ENCODE measurements around the gene ANAPC13.

The ANAPC13 gene

GRCh38 chr3:134526319-134526718 lies 40.5 kb upstream of the ANAPC13 start:
- Histone ChIP-seq H3K27me3 (replicated peaks) (no peaks in the 10 kb centered on the region), H3K27ac (no peak overlapping the region), H3K4me3 (ENCODE audit: low read depth, low read length) (no peak overlapping the region), H3K36me3 (replicated peaks) (no peaks in the 10 kb centered on the region)
- TF ChIP-seq, protein P1, sequence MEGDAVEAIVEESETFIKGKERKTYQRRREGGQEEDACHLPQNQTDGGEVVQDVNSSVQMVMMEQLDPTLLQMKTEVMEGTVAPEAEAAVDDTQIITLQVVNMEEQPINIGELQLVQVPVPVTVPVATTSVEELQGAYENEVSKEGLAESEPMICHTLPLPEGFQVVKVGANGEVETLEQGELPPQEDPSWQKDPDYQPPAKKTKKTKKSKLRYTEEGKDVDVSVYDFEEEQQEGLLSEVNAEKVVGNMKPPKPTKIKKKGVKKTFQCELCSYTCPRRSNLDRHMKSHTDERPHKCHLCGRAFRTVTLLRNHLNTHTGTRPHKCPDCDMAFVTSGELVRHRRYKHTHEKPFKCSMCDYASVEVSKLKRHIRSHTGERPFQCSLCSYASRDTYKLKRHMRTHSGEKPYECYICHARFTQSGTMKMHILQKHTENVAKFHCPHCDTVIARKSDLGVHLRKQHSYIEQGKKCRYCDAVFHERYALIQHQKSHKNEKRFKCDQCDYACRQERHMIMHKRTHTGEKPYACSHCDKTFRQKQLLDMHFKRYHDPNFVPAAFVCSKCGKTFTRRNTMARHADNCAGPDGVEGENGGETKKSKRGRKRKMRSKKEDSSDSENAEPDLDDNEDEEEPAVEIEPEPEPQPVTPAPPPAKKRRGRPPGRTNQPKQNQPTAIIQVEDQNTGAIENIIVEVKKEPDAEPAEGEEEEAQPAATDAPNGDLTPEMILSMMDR (IDR thresholded peaks at IDR 0.05; ENCODE audit: low read depth, low read length, missing control alignments) = no peak
- no peak for DNase-seq
- in situ Hi-C loops (cut with HindIII; ENCODE audit: low pct_ligation_motif_present, low sequenced_read_pairs) = no loop called here

DNA sequence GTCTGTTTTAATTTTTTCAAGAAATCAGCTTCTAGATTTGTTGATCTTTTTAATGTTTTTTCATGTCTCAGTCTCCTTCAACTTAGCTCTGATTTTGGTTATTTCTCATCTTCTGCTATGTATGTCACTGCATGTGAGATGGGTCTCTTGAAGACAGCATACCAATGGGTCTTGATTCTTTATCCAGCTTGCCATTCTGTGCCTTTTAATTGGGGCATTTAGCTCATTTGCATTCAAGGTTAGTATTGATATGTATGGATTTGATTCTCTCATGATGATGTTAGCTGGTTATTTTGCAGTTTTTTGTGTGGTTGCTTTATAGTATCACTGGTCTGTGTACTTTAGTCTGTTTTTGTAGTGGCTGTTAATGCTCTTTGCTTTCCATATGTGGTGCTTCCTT lies 39.5 kb upstream of the ANAPC13 start:
- H3K36me3 ChIP-seq (replicated peaks) = no peaks in the 10 kb centered on the region
- no peaks in the 10 kb centered on the region for H3K27me3 ChIP-seq (replicated peaks)
- no peak overlapping the region for H3K4me3 ChIP-seq (ENCODE audit: low read depth, low read length)
- no peak overlapping the region for H3K27ac ChIP-seq
- TF ChIP-seq, protein P1 (IDR thresholded peaks at IDR 0.05; ENCODE audit: low read depth, low read length, missing control alignments) = no peak
- in situ Hi-C loops (cut with HindIII; ENCODE audit: low pct_ligation_motif_present, low sequenced_read_pairs) = no loop called here
- DNase-seq = no peak

GRCh38 chr3:134522541-134522940 lies 36.8 kb upstream of the ANAPC13 start:
- no peak for DNase-seq
- no peak overlapping the region for H3K4me3 ChIP-seq (ENCODE audit: low read depth, low read length)
- no peak overlapping the region for H3K27ac ChIP-seq
- no peaks in the 10 kb centered on the region for H3K36me3 ChIP-seq (replicated peaks)
- H3K27me3 ChIP-seq (replicated peaks) = no peaks in the 10 kb centered on the region
- TF ChIP-seq, protein P1 (IDR thresholded peaks at IDR 0.05; ENCODE audit: low read depth, low read length, missing control alignments) = no peak
- in situ Hi-C loops (cut with HindIII; ENCODE audit: low pct_ligation_motif_present, low sequenced_read_pairs) = no loop called here

DNA sequence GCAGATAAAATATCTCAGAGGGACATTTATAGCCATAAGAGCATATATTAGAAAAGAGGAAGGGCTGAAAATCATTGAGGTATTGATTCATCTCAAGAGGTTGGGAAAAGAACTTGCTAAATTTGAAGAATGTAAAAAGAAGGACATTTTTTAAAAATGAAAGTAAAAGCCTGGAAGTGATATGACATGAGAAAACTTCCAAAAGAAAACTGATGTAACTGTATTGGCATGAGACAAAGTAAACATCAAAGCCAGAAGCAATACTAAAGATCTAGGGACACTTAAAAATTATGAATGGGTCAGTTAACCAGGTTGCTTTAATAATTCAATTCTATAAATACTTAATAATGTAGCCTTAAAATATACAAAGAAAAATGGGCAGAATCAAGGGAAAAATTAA lies 32.0 kb upstream of the ANAPC13 start:
- DNase-seq = no peak
- H3K27ac ChIP-seq = peak overlapping the region; percentile 61
- TF ChIP-seq, protein P1 (IDR thresholded peaks at IDR 0.05; ENCODE audit: low read depth, low read length, missing control alignments) = no peak
- H3K4me3 ChIP-seq (ENCODE audit: low read depth, low read length) = no peak overlapping the region
- no peaks in the 10 kb centered on the region for H3K27me3 ChIP-seq (replicated peaks)
- no peaks in the 10 kb centered on the region for H3K36me3 ChIP-seq (replicated peaks)
- in situ Hi-C loops (cut with HindIII; ENCODE audit: low pct_ligation_motif_present, low sequenced_read_pairs) = no loop called here

- H3K27me3 ChIP-seq (replicated peaks) = no peaks in the 10 kb centered on the region
- H3K4me3 ChIP-seq (ENCODE audit: low read depth, low read length) = no peak overlapping the region
- no peak for DNase-seq
- H3K36me3 ChIP-seq (replicated peaks) = no peaks in the 10 kb centered on the region
- in situ Hi-C loops (cut with HindIII; ENCODE audit: low pct_ligation_motif_present, low sequenced_read_pairs) = no loop called here
- H3K27ac ChIP-seq = peak overlapping the region; percentile 61
- TF ChIP-seq, protein P1 (IDR thresholded peaks at IDR 0.05; ENCODE audit: low read depth, low read length, missing control alignments) = no peak
Observed at GRCh38 chr3:134516905-134517304, 31.1 kb upstream of the ANAPC13 start.

DNA sequence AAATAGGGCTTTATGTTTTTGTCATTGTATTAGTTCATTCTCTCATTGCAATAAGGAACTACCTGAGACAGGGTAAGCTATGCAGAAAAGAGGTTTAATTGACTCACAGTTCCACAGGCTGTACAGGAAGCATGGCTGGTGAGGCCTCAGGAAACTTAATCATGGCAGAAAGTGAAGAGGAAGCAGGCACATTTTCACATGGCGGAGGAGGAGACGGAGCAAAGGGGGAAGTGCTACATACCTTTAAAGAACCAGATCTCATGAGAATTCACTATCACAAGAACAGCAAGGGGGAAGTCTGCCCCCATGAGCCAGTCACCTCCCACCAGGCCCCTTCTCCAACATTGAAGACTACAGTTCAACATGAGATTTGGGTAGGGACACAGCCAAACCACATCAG lies 25.7 kb upstream of the ANAPC13 start:
- no peaks in the 10 kb centered on the region for H3K36me3 ChIP-seq (replicated peaks)
- TF ChIP-seq, protein P1 (IDR thresholded peaks at IDR 0.05; ENCODE audit: low read depth, low read length, missing control alignments) = no peak
- no peaks in the 10 kb centered on the region for H3K27me3 ChIP-seq (replicated peaks)
- in situ Hi-C loops (cut with HindIII; ENCODE audit: low pct_ligation_motif_present, low sequenced_read_pairs) = no loop called here
- H3K27ac ChIP-seq = no peak overlapping the region
- DNase-seq = no peak
- no peak overlapping the region for H3K4me3 ChIP-seq (ENCODE audit: low read depth, low read length)
